ENCODE results near the gene POU3F1. TPM values are rescaled to one million over a fixed set of nuclear protein-coding genes. Genes with fewer than 3 reads are reported as not detected.

POU3F1 gene
- total and polyA plus RNA-seq, 4 donors: 2.3 to 4.9 (median 3.1) TPM

- Histone ChIP-seq H3K27ac (ENCODE audit: low read depth, low read length) (no peak overlapping the region), H3K36me3 (ENCODE audit: control insufficient read depth, insufficient read depth, low read length) (peaks cover 49% of the 10 kb centered on the region), H3K9me3 (ENCODE audit: control insufficient read depth, insufficient read depth, low read length) (no peaks in the 10 kb centered on the region), H3K4me1 (ENCODE audit: control insufficient read depth, insufficient read depth, low read length) (no peaks in the 10 kb centered on the region), H3K4me3 (ENCODE audit: low read depth, low read length) (no peak overlapping the region), H3K27me3 (ENCODE audit: control insufficient read depth, insufficient read depth, low read length) (no peaks in the 10 kb centered on the region)
- WGBS (ENCODE audit: insufficient coverage): 100% methylated on average over 1 of the region's 5 CpGs
- DNase-seq (ENCODE audit: low read depth in 4 of 6, low spot score in 6 of 6): no peak
These were observed 24.6 kb downstream of the POU3F1 start for GRCh38 chr1:38021969-38022368.

- DNase-seq (ENCODE audit: low read depth in 4 of 6, low spot score in 6 of 6): peak in 1 of 6 donors; percentile 60
- H3K36me3 ChIP-seq (ENCODE audit: control insufficient read depth, insufficient read depth, low read length): peaks cover 40% of the 10 kb centered on the region
- no peak overlapping the region for H3K27ac ChIP-seq (ENCODE audit: low read depth, low read length)
- H3K9me3 ChIP-seq (ENCODE audit: control insufficient read depth, insufficient read depth, low read length): no peaks in the 10 kb centered on the region
- no peak overlapping the region for H3K4me3 ChIP-seq (ENCODE audit: low read depth, low read length)
- no peaks in the 10 kb centered on the region for H3K27me3 ChIP-seq (ENCODE audit: control insufficient read depth, insufficient read depth, low read length)
- 86% methylated on average over 1 of the region's 2 CpGs for WGBS (ENCODE audit: insufficient coverage)
- no peaks in the 10 kb centered on the region for H3K4me1 ChIP-seq (ENCODE audit: control insufficient read depth, insufficient read depth, low read length)
These were observed 26.2 kb downstream of the POU3F1 start for GRCh38 chr1:38020396-38020795.

- DNase-seq (ENCODE audit: low read depth in 4 of 6, low spot score in 6 of 6): peak in 1 of 6 donors; percentile 66
- WGBS (ENCODE audit: insufficient coverage): 77% methylated on average over 5 of the region's 6 CpGs
- Histone ChIP-seq H3K27ac (ENCODE audit: low read depth, low read length) (no peak overlapping the region), H3K4me3 (ENCODE audit: low read depth, low read length) (no peak overlapping the region), H3K9me3 (ENCODE audit: control insufficient read depth, insufficient read depth, low read length) (no peaks in the 10 kb centered on the region), H3K36me3 (ENCODE audit: control insufficient read depth, insufficient read depth, low read length) (peaks cover 27% of the 10 kb centered on the region), H3K4me1 (ENCODE audit: control insufficient read depth, insufficient read depth, low read length) (peaks cover 9% of the 10 kb centered on the region), H3K27me3 (ENCODE audit: control insufficient read depth, insufficient read depth, low read length) (no peaks in the 10 kb centered on the region)
These were observed 27.7 kb downstream of the POU3F1 start for GRCh38 chr1:38018864-38019343.

- Histone ChIP-seq H3K4me1 (ENCODE audit: control insufficient read depth, insufficient read depth, low read length) (peaks cover 20% of the 10 kb centered on the region), H3K4me3 (ENCODE audit: low read depth, low read length) (no peak overlapping the region), H3K27ac (ENCODE audit: low read depth, low read length) (peak overlapping the region; percentile 85), H3K9me3 (ENCODE audit: control insufficient read depth, insufficient read depth, low read length) (no peaks in the 10 kb centered on the region), H3K27me3 (ENCODE audit: control insufficient read depth, insufficient read depth, low read length) (no peaks in the 10 kb centered on the region), H3K36me3 (ENCODE audit: control insufficient read depth, insufficient read depth, low read length) (peaks cover 19% of the 10 kb centered on the region)
- 65% methylated on average over 5 of the region's 6 CpGs for WGBS (ENCODE audit: insufficient coverage)
- peak in 1 of 6 donors; percentile 55 for DNase-seq (ENCODE audit: low read depth in 4 of 6, low spot score in 6 of 6)
These were observed 30.4 kb downstream of the POU3F1 start for GRCh38 chr1:38015978-38016725.

GRCh38 chr1:38014724-38015424 lies 31.7 kb downstream of the POU3F1 start:
- Histone ChIP-seq H3K4me3 (ENCODE audit: low read depth, low read length) (no peak overlapping the region), H3K27ac (ENCODE audit: low read depth, low read length) (no peak overlapping the region), H3K9me3 (ENCODE audit: control insufficient read depth, insufficient read depth, low read length) (no peaks in the 10 kb centered on the region), H3K4me1 (ENCODE audit: control insufficient read depth, insufficient read depth, low read length) (peaks cover 20% of the 10 kb centered on the region), H3K36me3 (ENCODE audit: control insufficient read depth, insufficient read depth, low read length) (peaks cover 13% of the 10 kb centered on the region), H3K27me3 (ENCODE audit: control insufficient read depth, insufficient read depth, low read length) (no peaks in the 10 kb centered on the region)
- 93% methylated on average over 5 of the region's 11 CpGs for WGBS (ENCODE audit: insufficient coverage)
- DNase-seq (ENCODE audit: low read depth in 4 of 6, low spot score in 6 of 6): no peak

- no CpG with 5 or more reads among the region's 4 CpGs for WGBS (ENCODE audit: insufficient coverage)
These were observed 32.4 kb downstream of the POU3F1 start for GRCh38 chr1:38014171-38014570.

GRCh38 chr1:38013227-38013622 lies 33.4 kb downstream of the POU3F1 start:
- Histone ChIP-seq H3K27me3 (ENCODE audit: control insufficient read depth, insufficient read depth, low read length) (no peaks in the 10 kb centered on the region), H3K9me3 (ENCODE audit: control insufficient read depth, insufficient read depth, low read length) (no peaks in the 10 kb centered on the region), H3K36me3 (ENCODE audit: control insufficient read depth, insufficient read depth, low read length) (peaks cover 8% of the 10 kb centered on the region), H3K4me1 (ENCODE audit: control insufficient read depth, insufficient read depth, low read length) (peaks cover 20% of the 10 kb centered on the region), H3K4me3 (ENCODE audit: low read depth, low read length) (peak overlapping the region; percentile 83), H3K27ac (ENCODE audit: low read depth, low read length) (peak overlapping the region; percentile 94)
- no peak for DNase-seq (ENCODE audit: low read depth in 4 of 6, low spot score in 6 of 6)
- WGBS (ENCODE audit: insufficient coverage): 5% methylated on average over 2 of the region's 4 CpGs

More at GRCh38 chr1:38014171-38014570, 32.4 kb downstream of the POU3F1 start:
- Histone ChIP-seq H3K4me3 (ENCODE audit: low read depth, low read length) (no peak overlapping the region), H3K9me3 (ENCODE audit: control insufficient read depth, insufficient read depth, low read length) (no peaks in the 10 kb centered on the region), H3K4me1 (ENCODE audit: control insufficient read depth, insufficient read depth, low read length) (peaks cover 20% of the 10 kb centered on the region), H3K36me3 (ENCODE audit: control insufficient read depth, insufficient read depth, low read length) (peaks cover 8% of the 10 kb centered on the region), H3K27ac (ENCODE audit: low read depth, low read length) (no peak overlapping the region), H3K27me3 (ENCODE audit: control insufficient read depth, insufficient read depth, low read length) (no peaks in the 10 kb centered on the region)
- no peak for DNase-seq (ENCODE audit: low read depth in 4 of 6, low spot score in 6 of 6)

- H3K4me3 ChIP-seq (ENCODE audit: low read depth, low read length): peak within 1 kb of the TSS; percentile 83
- DNase-seq (ENCODE audit: low read depth in 4 of 6, low spot score in 6 of 6): peak; percentile 93 to 100 (median 98)
- peaks cover 4% of the 10 kb centered on the region for H3K36me3 ChIP-seq (ENCODE audit: control insufficient read depth, insufficient read depth, low read length)
- peak within 1 kb of the TSS; percentile 94 for H3K27ac ChIP-seq (ENCODE audit: low read depth, low read length)
- H3K9me3 ChIP-seq (ENCODE audit: control insufficient read depth, insufficient read depth, low read length): no peaks in the 10 kb centered on the region
- H3K4me1 ChIP-seq (ENCODE audit: control insufficient read depth, insufficient read depth, low read length): peaks cover 20% of the 10 kb centered on the region
- H3K27me3 ChIP-seq (ENCODE audit: control insufficient read depth, insufficient read depth, low read length): no peaks in the 10 kb centered on the region
- under 1% methylated on average over 47 of the region's 49 CpGs for WGBS (ENCODE audit: insufficient coverage)
These were observed 34.0 kb downstream of the POU3F1 start, which contains the start of gene UTP11 for GRCh38 chr1:38012363-38013226. UTP11 (plus strand) TSS chr1:38012734; CDS start chr1:38012803, 69 bp downstream.

GRCh38 chr1:38009841-38010180 lies 36.8 kb downstream of the POU3F1 start:
- no peaks in the 10 kb centered on the region for H3K9me3 ChIP-seq (ENCODE audit: control insufficient read depth, insufficient read depth, low read length)

More at GRCh38 chr1:38009841-38010180, 36.8 kb downstream of the POU3F1 start:
- WGBS (ENCODE audit: insufficient coverage): 100% methylated on average over 2 of the region's 6 CpGs
- Histone ChIP-seq H3K27me3 (ENCODE audit: control insufficient read depth, insufficient read depth, low read length) (no peaks in the 10 kb centered on the region), H3K4me3 (ENCODE audit: low read depth, low read length) (no peak overlapping the region), H3K27ac (ENCODE audit: low read depth, low read length) (no peak overlapping the region), H3K4me1 (ENCODE audit: control insufficient read depth, insufficient read depth, low read length) (peaks cover 24% of the 10 kb centered on the region), H3K36me3 (ENCODE audit: control insufficient read depth, insufficient read depth, low read length) (no peaks in the 10 kb centered on the region)
- DNase-seq (ENCODE audit: low read depth in 4 of 6, low spot score in 6 of 6): no peak

Measured in spinal cord (tissue), 10 donors.